HepG2 (cell line): ENCODE data around the gene PRIMPOL. TPM values are rescaled to one million over a fixed set of nuclear protein-coding genes. Genes with fewer than 3 reads are reported as not detected.

ENCODE experiments used
- HNRNPL ChIP-seq: fragments of 200-400 bp; formaldehyde crosslinking; IDR thresholded peaks from 2 replicates; pipeline ENCODE4 v1.6.1; 2017; ENCODE audit warnings: mild to moderate bottlenecking, low read depth, low read length
- ISL2 ChIP-seq: sonication (generic); formaldehyde crosslinking; IDR thresholded peaks from 2 replicates; pipeline ENCODE4 v1.5.0; 2020; ENCODE audit warnings: missing genetic modification reagents
- KLF13 ChIP-seq: sonication (generic); formaldehyde crosslinking; IDR thresholded peaks from 2 replicates; pipeline ENCODE4 v1.4.0; 2020; ENCODE audit warnings: mild to moderate bottlenecking, missing genetic modification reagents
- RAD51 ChIP-seq: fragments of 450-650 bp; IDR thresholded peaks from 2 replicates; pipeline ENCODE4 v1.6.1; 2016; ENCODE audit warnings: borderline replicate concordance
- RBM39 ChIP-seq: fragments of 200-400 bp; formaldehyde crosslinking; IDR thresholded peaks from one replicate; pipeline ENCODE4 v1.6.1; 2018; ENCODE audit warnings: antibody characterized with exemption, mild to moderate bottlenecking, low read depth, low read length; ENCODE audit not compliant: poor library complexity, severe bottlenecking
- RFXANK ChIP-seq: IDR thresholded peaks from 2 replicates; pipeline ENCODE4 v1.6.1; 2016
- SETDB1 ChIP-seq: sonication (generic); formaldehyde crosslinking; IDR thresholded peaks from 2 replicates; pipeline ENCODE4 v1.5.1; 2020; ENCODE audit warnings: missing genetic modification reagents, mild to moderate bottlenecking, borderline replicate concordance
- ZNF101 ChIP-seq: sonication (generic); formaldehyde crosslinking; IDR thresholded peaks from 2 replicates; pipeline ENCODE4 v1.4.0; 2020; ENCODE audit warnings: mild to moderate bottlenecking, low read depth, missing genetic modification reagents, borderline replicate concordance
- ZNF30 ChIP-seq: sonication (generic); formaldehyde crosslinking; IDR thresholded peaks from 2 replicates; pipeline ENCODE4 v1.5.0; 2020; ENCODE audit warnings: mild to moderate bottlenecking, missing genetic modification reagents
- ZNF367 ChIP-seq: sonication (generic); formaldehyde crosslinking; IDR thresholded peaks from 2 replicates; pipeline ENCODE4 v1.4.0; 2020; ENCODE audit warnings: missing genetic modification reagents, borderline replicate concordance
- ZNF431 ChIP-seq: sonication (generic); formaldehyde crosslinking; IDR thresholded peaks from 2 replicates; pipeline ENCODE4 v1.9.0; 2022; ENCODE audit warnings: missing genetic modification reagents, low read depth, mild to moderate bottlenecking, borderline replicate concordance
- ZNF530 ChIP-seq: sonication (generic); formaldehyde crosslinking; IDR thresholded peaks from 2 replicates; pipeline ENCODE4 v1.5.0; 2020; ENCODE audit warnings: low read depth, mild to moderate bottlenecking, missing genetic modification reagents
- ZNF567 ChIP-seq: sonication (generic); formaldehyde crosslinking; IDR thresholded peaks from 2 replicates; pipeline ENCODE4 v1.8.1; 2023; ENCODE audit warnings: mild to moderate bottlenecking, missing genetic modification reagents, borderline replicate concordance
- ZNF746 ChIP-seq: sonication (generic); formaldehyde crosslinking; IDR thresholded peaks from 2 replicates; pipeline ENCODE4 v1.8.0; 2022; ENCODE audit warnings: mild to moderate bottlenecking, missing genetic modification reagents
- polyA plus RNA-seq, 8 experiments: library from polyadenylated mRNA; depleted of rRNA in 3 of 8; stranded (reverse) in 7 of 8; unstranded in 1 of 8; fragments of >200 nt; fragmentation: Illumina TruSeq in 4 of 8; extraction: Trizol in 4 of 8; gene quantifications; 2 replicates each; pipeline versions ENCODE4 v1.2.1 to v1.2.3, GENCODE V29; 2011 to 2016; ENCODE audit warnings: low read depth in 4 of 8, missing spikeins in 1 of 8, mixed read lengths in 1 of 8; ENCODE audit not compliant: insufficient read depth in 1 of 8
- total RNA-seq, 5 experiments: library from RNA; depleted of rRNA; stranded (reverse); fragments of >200 nt; fragmentation: Illumina TruSeq; extraction: Trizol; gene quantifications; 2 replicates each; pipeline ENCODE4 v1.2.3, GENCODE V29; 2016; ENCODE audit warnings: low read depth in 1 of 5
- TF ChIP-seq, protein P1 (sequence below): sonication (generic); formaldehyde crosslinking; IDR thresholded peaks from 2 replicates; pipeline ENCODE4 v1.4.0; 2020; ENCODE audit warnings: missing genetic modification reagents, mild to moderate bottlenecking, borderline replicate concordance
- TF ChIP-seq, protein P2 (sequence below): IDR thresholded peaks from 2 replicates; pipeline ENCODE4 v1.6.1; 2018; ENCODE audit warnings: missing genetic modification reagents, mild to moderate bottlenecking, missing compliant biosample characterization
- TF ChIP-seq, protein P3 (sequence below): IDR thresholded peaks from 2 replicates; pipeline ENCODE4 v1.4.0; 2020; ENCODE audit warnings: mild to moderate bottlenecking, missing genetic modification reagents
- TF ChIP-seq, protein P4 (sequence below): sonication (generic); formaldehyde crosslinking; IDR thresholded peaks from 2 replicates; pipeline ENCODE4 v1.4.0; 2020; ENCODE audit warnings: missing genetic modification reagents; ENCODE audit errors: not compliant biosample characterization
- TF ChIP-seq, protein P5 (sequence below): sonication (generic); formaldehyde crosslinking; IDR thresholded peaks from 2 replicates; pipeline ENCODE4 v1.4.0; 2020; ENCODE audit warnings: mild to moderate bottlenecking, low read depth, missing genetic modification reagents

Gene PRIMPOL
- total and polyA plus RNA-seq, 2 of the 13 experiments (the other 11 are each of a cell fraction or from before 2014, with no cell fraction given), result 7.3 to 11.0 TPM

DNA sequence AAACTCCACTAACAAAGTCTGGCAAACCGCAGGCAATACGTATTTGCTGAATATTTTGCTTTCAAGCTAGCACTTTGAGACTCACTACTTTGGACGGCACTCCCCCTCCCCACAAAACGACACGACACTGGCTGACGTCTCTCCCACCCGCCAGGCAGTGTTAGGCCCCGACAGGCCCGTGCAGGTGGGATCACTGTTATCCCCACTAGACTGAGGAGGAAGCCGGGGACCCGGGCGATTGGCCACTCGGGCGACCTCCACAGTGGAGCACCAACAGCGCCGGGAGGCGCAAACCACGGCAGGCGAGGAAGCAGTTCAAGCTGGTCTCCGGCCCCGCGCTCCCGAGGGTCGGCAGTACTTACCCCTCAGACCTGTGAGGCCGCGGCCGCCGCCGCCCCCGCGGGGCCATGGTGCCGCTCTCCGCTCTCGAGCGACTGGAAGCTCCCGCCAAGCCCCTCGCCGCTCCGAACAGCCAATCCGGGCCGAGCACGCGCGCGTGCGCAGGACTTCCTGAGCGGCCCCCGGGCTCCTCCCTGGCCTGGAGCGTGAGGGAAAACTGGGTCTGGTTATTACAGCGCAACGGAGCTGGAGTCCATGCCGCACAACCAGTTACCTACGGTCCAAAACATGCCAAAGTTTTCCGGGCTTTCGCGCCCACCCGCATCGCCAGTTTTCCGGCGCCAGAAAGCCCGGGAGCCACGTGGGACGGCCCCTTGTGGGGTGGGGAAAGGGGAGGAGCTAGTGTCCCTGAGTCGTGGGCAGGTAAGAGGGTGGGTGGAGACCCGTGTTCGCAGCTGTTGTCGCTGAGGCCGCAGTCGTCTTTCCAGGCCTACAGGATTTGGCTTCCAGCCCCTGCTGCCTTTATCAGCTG is 84.4 kb downstream of the PRIMPOL start, which contains the start of gene CENPU (continued):
- TF ChIP-seq KLF13, result peak; percentile 85; the same call in 1 of the 2 replicates
- TF ChIP-seq RAD51, result peak; percentile 24; the same call in 1 of the 2 replicates
- TF ChIP-seq ZNF567 (CRISPR knock-in tag), result peak; percentile 95
- 0 out of 2 replicates have a peak, but pooled peaks have one; percentile 74 for TF ChIP-seq HNRNPL
- TF ChIP-seq, protein P1, sequence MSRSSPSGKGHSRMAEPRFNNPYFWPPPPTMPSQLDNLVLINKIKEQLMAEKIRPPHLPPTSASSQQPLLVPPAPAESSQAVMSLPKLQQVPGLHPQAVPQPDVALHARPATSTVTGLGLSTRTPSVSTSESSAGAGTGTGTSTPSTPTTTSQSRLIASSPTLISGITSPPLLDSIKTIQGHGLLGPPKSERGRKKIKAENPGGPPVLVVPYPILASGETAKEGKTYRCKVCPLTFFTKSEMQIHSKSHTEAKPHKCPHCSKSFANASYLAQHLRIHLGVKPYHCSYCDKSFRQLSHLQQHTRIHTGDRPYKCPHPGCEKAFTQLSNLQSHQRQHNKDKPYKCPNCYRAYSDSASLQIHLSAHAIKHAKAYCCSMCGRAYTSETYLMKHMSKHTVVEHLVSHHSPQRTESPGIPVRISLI (CRISPR knock-in tag), result peak; percentile 57; the same call in 1 of the 2 replicates
- TF ChIP-seq, protein P2, sequence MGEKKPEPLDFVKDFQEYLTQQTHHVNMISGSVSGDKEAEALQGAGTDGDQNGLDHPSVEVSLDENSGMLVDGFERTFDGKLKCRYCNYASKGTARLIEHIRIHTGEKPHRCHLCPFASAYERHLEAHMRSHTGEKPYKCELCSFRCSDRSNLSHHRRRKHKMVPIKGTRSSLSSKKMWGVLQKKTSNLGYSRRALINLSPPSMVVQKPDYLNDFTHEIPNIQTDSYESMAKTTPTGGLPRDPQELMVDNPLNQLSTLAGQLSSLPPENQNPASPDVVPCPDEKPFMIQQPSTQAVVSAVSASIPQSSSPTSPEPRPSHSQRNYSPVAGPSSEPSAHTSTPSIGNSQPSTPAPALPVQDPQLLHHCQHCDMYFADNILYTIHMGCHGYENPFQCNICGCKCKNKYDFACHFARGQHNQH, result peak; percentile 98
- TF ChIP-seq SETDB1 (CRISPR knock-in tag), result 0 out of 2 replicates have a peak, but pooled peaks have one; percentile 42
- TF ChIP-seq, protein P3, sequence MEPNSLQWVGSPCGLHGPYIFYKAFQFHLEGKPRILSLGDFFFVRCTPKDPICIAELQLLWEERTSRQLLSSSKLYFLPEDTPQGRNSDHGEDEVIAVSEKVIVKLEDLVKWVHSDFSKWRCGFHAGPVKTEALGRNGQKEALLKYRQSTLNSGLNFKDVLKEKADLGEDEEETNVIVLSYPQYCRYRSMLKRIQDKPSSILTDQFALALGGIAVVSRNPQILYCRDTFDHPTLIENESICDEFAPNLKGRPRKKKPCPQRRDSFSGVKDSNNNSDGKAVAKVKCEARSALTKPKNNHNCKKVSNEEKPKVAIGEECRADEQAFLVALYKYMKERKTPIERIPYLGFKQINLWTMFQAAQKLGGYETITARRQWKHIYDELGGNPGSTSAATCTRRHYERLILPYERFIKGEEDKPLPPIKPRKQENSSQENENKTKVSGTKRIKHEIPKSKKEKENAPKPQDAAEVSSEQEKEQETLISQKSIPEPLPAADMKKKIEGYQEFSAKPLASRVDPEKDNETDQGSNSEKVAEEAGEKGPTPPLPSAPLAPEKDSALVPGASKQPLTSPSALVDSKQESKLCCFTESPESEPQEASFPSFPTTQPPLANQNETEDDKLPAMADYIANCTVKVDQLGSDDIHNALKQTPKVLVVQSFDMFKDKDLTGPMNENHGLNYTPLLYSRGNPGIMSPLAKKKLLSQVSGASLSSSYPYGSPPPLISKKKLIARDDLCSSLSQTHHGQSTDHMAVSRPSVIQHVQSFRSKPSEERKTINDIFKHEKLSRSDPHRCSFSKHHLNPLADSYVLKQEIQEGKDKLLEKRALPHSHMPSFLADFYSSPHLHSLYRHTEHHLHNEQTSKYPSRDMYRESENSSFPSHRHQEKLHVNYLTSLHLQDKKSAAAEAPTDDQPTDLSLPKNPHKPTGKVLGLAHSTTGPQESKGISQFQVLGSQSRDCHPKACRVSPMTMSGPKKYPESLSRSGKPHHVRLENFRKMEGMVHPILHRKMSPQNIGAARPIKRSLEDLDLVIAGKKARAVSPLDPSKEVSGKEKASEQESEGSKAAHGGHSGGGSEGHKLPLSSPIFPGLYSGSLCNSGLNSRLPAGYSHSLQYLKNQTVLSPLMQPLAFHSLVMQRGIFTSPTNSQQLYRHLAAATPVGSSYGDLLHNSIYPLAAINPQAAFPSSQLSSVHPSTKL (CRISPR knock-in tag), result peak; percentile 89
- peak; percentile 94 for TF ChIP-seq ISL2 (CRISPR knock-in tag)
- TF ChIP-seq RBM39, result peak; percentile 97
- TF ChIP-seq ZNF30 (CRISPR knock-in tag), result peak; percentile 81; the same call in 1 of the 2 replicates
- TF ChIP-seq, protein P4, sequence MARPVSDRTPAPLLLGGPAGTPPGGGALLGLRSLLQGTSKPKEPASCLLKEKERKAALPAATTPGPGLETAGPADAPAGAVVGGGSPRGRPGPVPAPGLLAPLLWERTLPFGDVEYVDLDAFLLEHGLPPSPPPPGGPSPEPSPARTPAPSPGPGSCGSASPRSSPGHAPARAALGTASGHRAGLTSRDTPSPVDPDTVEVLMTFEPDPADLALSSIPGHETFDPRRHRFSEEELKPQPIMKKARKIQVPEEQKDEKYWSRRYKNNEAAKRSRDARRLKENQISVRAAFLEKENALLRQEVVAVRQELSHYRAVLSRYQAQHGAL (CRISPR knock-in tag), result peak; percentile 20
- TF ChIP-seq, protein P5, sequence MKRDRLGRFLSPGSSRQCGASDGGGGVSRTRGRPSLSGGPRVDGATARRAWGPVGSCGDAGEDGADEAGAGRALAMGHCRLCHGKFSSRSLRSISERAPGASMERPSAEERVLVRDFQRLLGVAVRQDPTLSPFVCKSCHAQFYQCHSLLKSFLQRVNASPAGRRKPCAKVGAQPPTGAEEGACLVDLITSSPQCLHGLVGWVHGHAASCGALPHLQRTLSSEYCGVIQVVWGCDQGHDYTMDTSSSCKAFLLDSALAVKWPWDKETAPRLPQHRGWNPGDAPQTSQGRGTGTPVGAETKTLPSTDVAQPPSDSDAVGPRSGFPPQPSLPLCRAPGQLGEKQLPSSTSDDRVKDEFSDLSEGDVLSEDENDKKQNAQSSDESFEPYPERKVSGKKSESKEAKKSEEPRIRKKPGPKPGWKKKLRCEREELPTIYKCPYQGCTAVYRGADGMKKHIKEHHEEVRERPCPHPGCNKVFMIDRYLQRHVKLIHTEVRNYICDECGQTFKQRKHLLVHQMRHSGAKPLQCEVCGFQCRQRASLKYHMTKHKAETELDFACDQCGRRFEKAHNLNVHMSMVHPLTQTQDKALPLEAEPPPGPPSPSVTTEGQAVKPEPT, result peak; percentile 98
- no peak for TF ChIP-seq ZNF530
- TF ChIP-seq RFXANK (CRISPR knock-in tag), result peak; percentile 90
- peak; percentile 97; the same call in 1 of the 2 replicates for TF ChIP-seq ZNF431 (CRISPR knock-in tag)
- peak; percentile 69; the same call in 1 of the 2 replicates for TF ChIP-seq ZNF746
- peak; percentile 86; the same call in 1 of the 2 replicates for TF ChIP-seq ZNF101 (CRISPR knock-in tag)
- no peak; the same call in 1 of the 2 replicates for TF ChIP-seq ZNF367 (CRISPR knock-in tag)
